Measurements from ENCODE around the gene TTBK1. TPM values are rescaled to one million over a fixed set of nuclear protein-coding genes. Genes with fewer than 3 reads are reported as not detected.

Gene TTBK1
- total RNA-seq, 1 experiment from 2014 or later = 0.68 TPM

- peaks cover 28% of the 10 kb centered on the region for H3K4me1 Mint-ChIP-seq
- POLR2A ChIA-PET = interaction anchor here (0.6 kb wide), 1 partner anchor 184 kb away, joined by 4 read pairs; no protein-coding TSS in a partner anchor
- peaks cover 33% of the 10 kb centered on the region for H3K27me3 Mint-ChIP-seq (ENCODE audit: low read depth)
- TF ChIP-seq FOXP4 (CRISPR knock-in tag; IDR thresholded peaks at IDR 0.05) (no peak), GABPB1 (CRISPR knock-in tag; IDR thresholded peaks at IDR 0.05) (no peak), ATF3 (CRISPR knock-in tag; conservative IDR thresholded peaks at IDR 0.05) (no peak), GTF2I (CRISPR knock-in tag; conservative IDR thresholded peaks at IDR 0.05) (no peak), ZNF281 (CRISPR knock-in tag; IDR thresholded peaks at IDR 0.05) (no peak), ZNF317 (CRISPR knock-in tag; IDR thresholded peaks at IDR 0.05; ENCODE audit: borderline replicate concordance, low read depth) (no peak), ERG (CRISPR knock-in tag; IDR thresholded peaks at IDR 0.05) (no peak), NR3C1 (CRISPR knock-in tag; conservative IDR thresholded peaks at IDR 0.05; ENCODE audit: low read depth) (no peak), MXD4 (CRISPR knock-in tag; IDR thresholded peaks at IDR 0.05; ENCODE audit: borderline replicate concordance) (no peak), ATF1 (CRISPR knock-in tag; IDR thresholded peaks at IDR 0.05) (no peak), TP53 (CRISPR knock-in tag; IDR thresholded peaks at IDR 0.05) (no peak), IRF2 (CRISPR knock-in tag; IDR thresholded peaks at IDR 0.05; ENCODE audit: borderline replicate concordance, low read depth) (no peak)
- CTCF ChIA-PET = interaction anchor here (0.6 to 1.5 kb wide), 4 partner anchors 11 to 113 kb away, joined by 3 read pairs; no protein-coding TSS in a partner anchor
- ATAC-seq (no peak), DNase-seq (ENCODE audit: low spot score) (no peak)
- no peaks in the 10 kb centered on the region for H3K9me3 Mint-ChIP-seq
- H3K36me3 Mint-ChIP-seq = no peaks in the 10 kb centered on the region
- no peak overlapping the region for H3K27ac Mint-ChIP-seq
- no peak overlapping the region for H3K4me3 Mint-ChIP-seq
Measured at GRCh38 chr6:43280234-43280633, 37.0 kb downstream of the TTBK1 start.

GRCh38 chr6:43282060-43282459 is 38.8 kb downstream of the TTBK1 start:
- Mint-ChIP-seq H3K36me3 (no peaks in the 10 kb centered on the region), H3K4me3 (no peak overlapping the region), H3K9me3 (no peaks in the 10 kb centered on the region), H3K27me3 (ENCODE audit: low read depth) (peaks cover 30% of the 10 kb centered on the region), H3K4me1 (peaks cover 20% of the 10 kb centered on the region), H3K27ac (no peak overlapping the region)
- POLR2A ChIA-PET = interaction anchor here (0.8 kb wide), 1 partner anchor 10 kb away, joined by 3 read pairs; no protein-coding TSS in a partner anchor
- DNase-seq (ENCODE audit: low spot score) (no peak), ATAC-seq (no peak)
- CTCF ChIA-PET = interaction anchor here (0.6 to 1.7 kb wide), 3 partner anchors 16 to 145 kb away, joined by 3 to 6 read pairs (median 3); partner anchors contain the start of genes ABCC10, CRIP3 and SLC22A7
- TF ChIP-seq RELA (CRISPR knock-in tag; IDR thresholded peaks at IDR 0.05; ENCODE audit: borderline replicate concordance) = no peak
- TF ChIP-seq HMGA2 (CRISPR knock-in tag; IDR thresholded peaks at IDR 0.05) = no peak
- no peak for TF ChIP-seq ATF1 (CRISPR knock-in tag; IDR thresholded peaks at IDR 0.05)
- TF ChIP-seq AFF4 (CRISPR knock-in tag; IDR thresholded peaks at IDR 0.05; ENCODE audit: borderline replicate concordance) = no peak
- no peak for TF ChIP-seq STAT6 (CRISPR knock-in tag; conservative IDR thresholded peaks at IDR 0.05; ENCODE audit: low read depth)
- TF ChIP-seq ZBTB43 (CRISPR knock-in tag; IDR thresholded peaks at IDR 0.05) = no peak

Measured in WTC11 (cell line).